Osteocyte (in vitro differentiated cells): ENCODE data around the gene SLF2. TPM values are rescaled to one million over a fixed set of nuclear protein-coding genes. Genes with fewer than 3 reads are reported as not detected.

Source experiments
- DNase-seq: peaks from one replicate; pipeline ENCODE4 v3.0.0; 2021; ENCODE audit warnings: mixed read lengths; ENCODE audit not compliant: unreplicated experiment; ENCODE audit errors: extremely low spot score
- H3K27ac Mint-ChIP-seq: one replicate; pipeline ENCODE4 v1.8.0; 2021; ENCODE audit warnings: mild to moderate bottlenecking, mixed read lengths; ENCODE audit not compliant: unreplicated experiment
- H3K27me3 Mint-ChIP-seq: one replicate; pipeline ENCODE4 v1.8.0; 2021; ENCODE audit warnings: mixed read lengths; ENCODE audit not compliant: unreplicated experiment
- H3K36me3 Mint-ChIP-seq: one replicate; pipeline ENCODE4 v1.8.0; 2021; ENCODE audit warnings: mixed read lengths; ENCODE audit not compliant: unreplicated experiment
- H3K4me1 Mint-ChIP-seq: one replicate; pipeline ENCODE4 v1.8.0; 2021; ENCODE audit warnings: mixed read lengths; ENCODE audit not compliant: unreplicated experiment
- H3K4me3 Mint-ChIP-seq: one replicate; pipeline ENCODE4 v1.8.0; 2021; ENCODE audit warnings: mild to moderate bottlenecking, moderate library complexity, mixed read lengths; ENCODE audit not compliant: unreplicated experiment
- H3K9me3 Mint-ChIP-seq: one replicate; pipeline ENCODE4 v1.8.0; 2021; ENCODE audit warnings: mixed read lengths; ENCODE audit not compliant: unreplicated experiment
- CTCF ChIP-seq: fragments of 200-600 bp; sonication (generic); IDR thresholded peaks from 2 replicates; pipeline ENCODE4 v1.5.0; 2021; ENCODE audit warnings: antibody characterized with exemption, mild to moderate bottlenecking, moderate library complexity
- total RNA-seq: library from RNA; stranded (reverse); gene quantifications from 2 replicates; pipeline ENCODE4 v1.2.1, GENCODE V29; 2021

The SLF2 gene
- total RNA-seq, 1 donor from 2014 or later = 28.3 TPM

GRCh38 chr10:100917071-100917470 is 4.3 kb downstream of the SLF2 start:
- H3K4me1 Mint-ChIP-seq = peaks cover 24% of the 10 kb centered on the region
- DNase-seq = no peak
- no peak for TF ChIP-seq CTCF
- no peaks in the 10 kb centered on the region for H3K27me3 Mint-ChIP-seq
- no peak overlapping the region for H3K27ac Mint-ChIP-seq
- no peak overlapping the region for H3K4me3 Mint-ChIP-seq
- H3K36me3 Mint-ChIP-seq = peaks cover 25% of the 10 kb centered on the region
- no peaks in the 10 kb centered on the region for H3K9me3 Mint-ChIP-seq

GRCh38 chr10:100923580-100923979 is 10.8 kb downstream of the SLF2 start:
- Mint-ChIP-seq H3K27me3 (no peaks in the 10 kb centered on the region), H3K4me3 (no peak overlapping the region), H3K27ac (no peak overlapping the region), H3K9me3 (no peaks in the 10 kb centered on the region), H3K36me3 (peaks cover 47% of the 10 kb centered on the region), H3K4me1 (no peaks in the 10 kb centered on the region)
- no peak for TF ChIP-seq CTCF
- DNase-seq = no peak

GRCh38 chr10:100927266-100927665 is 14.5 kb downstream of the SLF2 start:
- no peaks in the 10 kb centered on the region for H3K4me1 Mint-ChIP-seq
- H3K9me3 Mint-ChIP-seq = no peaks in the 10 kb centered on the region
- no peak overlapping the region for H3K27ac Mint-ChIP-seq
- DNase-seq = no peak
- no peak for TF ChIP-seq CTCF
- H3K36me3 Mint-ChIP-seq = peaks cover 58% of the 10 kb centered on the region
- H3K4me3 Mint-ChIP-seq = no peak overlapping the region
- H3K27me3 Mint-ChIP-seq = no peaks in the 10 kb centered on the region

GRCh38 chr10:100928039-100928438 is 15.3 kb downstream of the SLF2 start:
- TF ChIP-seq CTCF = no peak
- H3K4me1 Mint-ChIP-seq = no peaks in the 10 kb centered on the region
- DNase-seq = no peak
- no peak overlapping the region for H3K27ac Mint-ChIP-seq
- no peaks in the 10 kb centered on the region for H3K9me3 Mint-ChIP-seq
- no peaks in the 10 kb centered on the region for H3K27me3 Mint-ChIP-seq
- no peak overlapping the region for H3K4me3 Mint-ChIP-seq
- H3K36me3 Mint-ChIP-seq = peaks cover 60% of the 10 kb centered on the region

DNA sequence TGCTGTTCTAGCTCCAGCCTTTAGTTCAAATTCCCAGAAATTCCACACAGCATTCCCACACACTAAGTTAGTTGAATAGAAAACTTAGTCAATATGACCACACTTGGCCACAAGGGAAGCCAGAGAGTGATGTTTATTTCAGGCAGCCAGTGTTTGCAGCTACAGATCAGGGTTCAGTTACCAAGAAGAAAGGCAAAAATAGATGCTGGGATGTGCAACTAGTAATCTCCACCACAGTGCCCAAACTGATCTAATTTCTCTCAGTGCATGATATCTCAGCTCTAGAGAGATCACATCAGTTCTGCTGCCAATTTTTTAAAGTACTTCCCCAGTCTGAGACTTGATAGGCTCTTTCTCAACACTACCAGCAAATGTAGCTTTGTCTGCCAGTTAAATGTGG is 17.6 kb downstream of the SLF2 start:
- no peaks in the 10 kb centered on the region for H3K27me3 Mint-ChIP-seq
- peaks cover 55% of the 10 kb centered on the region for H3K36me3 Mint-ChIP-seq
- no peak overlapping the region for H3K4me3 Mint-ChIP-seq
- DNase-seq = no peak
- no peaks in the 10 kb centered on the region for H3K4me1 Mint-ChIP-seq
- H3K27ac Mint-ChIP-seq = no peak overlapping the region
- no peak for TF ChIP-seq CTCF
- H3K9me3 Mint-ChIP-seq = no peaks in the 10 kb centered on the region
